ENCODE results near the gene ASPG.

ASPG gene

DNA sequence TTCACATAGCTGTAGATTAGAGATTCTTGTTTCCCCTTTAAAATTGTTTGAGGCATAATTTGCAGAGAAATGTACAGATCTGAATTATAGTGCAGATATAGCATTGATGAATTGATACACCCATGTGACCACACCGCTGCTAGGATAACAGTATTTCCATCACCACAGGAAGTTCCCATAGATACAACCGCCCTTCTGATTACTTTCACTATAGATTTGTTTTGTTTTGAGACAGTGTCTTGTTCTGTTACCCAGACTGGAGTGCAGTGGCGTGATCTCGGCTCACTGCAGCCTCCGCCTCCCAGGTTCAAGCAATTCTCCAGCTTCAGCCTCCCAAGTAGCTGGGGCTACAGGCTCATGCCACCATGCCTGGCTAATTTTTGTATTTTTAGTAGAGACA is 8.8 kb upstream of the ASPG start:
- DNase-seq: no peak

- DNase-seq: peak; percentile 80
These were observed 7.5 kb upstream of the ASPG start for GRCh38 chr14:104078031-104078455.

GRCh38 chr14:104080376-104081260 is 4.9 kb upstream of the ASPG start:
- DNase-seq: no peak

DNA sequence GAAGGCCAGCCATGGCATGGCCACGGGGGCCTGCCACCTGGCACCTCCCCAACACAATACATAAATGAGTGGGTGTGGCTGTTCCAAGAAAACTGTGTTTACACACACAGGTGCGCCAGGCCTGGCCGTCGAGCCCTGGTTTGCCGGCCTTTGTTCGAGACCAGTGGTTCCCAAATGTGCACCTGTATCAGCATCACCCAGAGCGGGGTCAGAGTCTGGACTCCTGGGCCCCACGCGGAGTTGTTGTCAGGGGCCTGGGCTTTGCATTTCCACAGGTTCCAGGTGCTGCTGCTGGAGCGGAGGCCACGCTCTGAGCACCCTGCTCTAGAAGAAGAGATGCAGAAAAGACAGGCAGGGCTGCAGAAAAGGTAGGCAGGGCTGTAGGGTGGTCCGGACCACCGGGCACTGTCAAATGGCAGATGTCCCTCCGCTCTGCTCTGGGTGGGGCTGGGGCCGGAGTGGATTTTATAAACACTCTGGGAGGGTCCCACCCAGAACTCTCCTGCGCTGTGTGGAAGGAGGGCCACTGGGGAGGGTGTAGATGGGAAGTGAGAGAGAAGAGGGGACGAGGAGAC is 4.2 kb upstream of the ASPG start:
- no peak for DNase-seq

DNA sequence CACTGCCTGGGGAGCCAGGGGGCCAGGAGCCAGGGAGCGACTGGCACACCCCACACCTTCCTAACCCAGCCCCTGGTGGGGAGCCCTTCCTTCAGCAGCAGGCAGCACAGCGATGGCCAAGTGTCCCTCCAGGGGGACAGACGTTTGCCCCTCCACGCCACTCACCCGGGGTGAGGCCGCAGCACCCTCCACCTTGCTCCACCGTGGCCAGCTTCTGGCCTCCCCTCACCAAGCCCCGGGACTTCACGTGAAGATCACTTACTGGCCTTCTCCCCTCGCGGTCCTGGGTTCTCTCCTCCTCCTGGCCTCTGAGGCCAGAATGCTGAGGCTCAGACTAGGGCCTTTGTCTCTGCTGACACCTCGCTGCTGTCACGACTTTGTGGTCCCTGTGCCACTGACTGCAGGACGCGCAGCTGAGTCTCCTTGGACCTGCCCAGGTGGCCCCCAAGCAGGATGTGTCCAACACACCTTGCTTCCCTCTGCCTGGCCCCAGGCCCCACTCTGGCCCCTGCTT is 3.5 kb upstream of the ASPG start:
- no peak for DNase-seq

GRCh38 chr14:104082807-104083206 is 2.7 kb upstream of the ASPG start:
- DNase-seq: no peak

DNA sequence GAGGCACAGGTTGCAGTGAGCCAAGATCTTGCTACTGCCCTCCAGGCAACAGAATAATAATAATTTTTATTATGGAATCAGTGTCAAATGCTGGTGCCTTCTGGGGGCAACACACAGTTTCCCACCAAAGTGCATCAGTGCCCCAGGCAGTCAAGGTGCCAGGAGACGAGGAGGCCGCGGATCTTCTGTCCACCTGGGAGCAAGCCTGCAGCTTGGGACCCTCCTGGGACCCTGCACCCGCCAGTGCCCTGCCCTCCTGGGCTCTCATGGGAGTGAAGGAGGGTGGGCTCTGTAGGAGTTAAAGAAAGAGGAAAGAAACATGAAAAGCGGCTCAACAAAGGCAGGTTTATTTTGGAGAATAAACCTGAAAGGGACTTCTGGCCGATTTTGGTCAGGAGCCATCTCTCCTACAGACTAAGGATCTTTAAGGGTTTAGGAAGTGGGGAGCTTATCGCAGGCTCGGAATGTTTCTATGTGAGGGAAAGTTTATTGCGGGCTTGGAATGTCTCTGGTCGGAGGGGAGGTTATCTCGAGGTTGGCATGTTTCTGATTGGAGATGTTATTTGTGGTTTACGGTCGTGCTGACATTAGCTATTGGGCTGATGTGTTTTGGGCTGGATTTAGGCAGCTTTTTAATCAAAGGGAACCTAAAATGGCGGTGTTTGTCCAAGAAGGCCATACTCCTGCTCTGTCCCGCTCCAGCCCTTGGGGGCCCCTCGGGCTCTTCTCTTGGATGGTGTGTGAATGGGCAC is 1.1 kb upstream of the ASPG start:
- DNase-seq: no peak

DNA sequence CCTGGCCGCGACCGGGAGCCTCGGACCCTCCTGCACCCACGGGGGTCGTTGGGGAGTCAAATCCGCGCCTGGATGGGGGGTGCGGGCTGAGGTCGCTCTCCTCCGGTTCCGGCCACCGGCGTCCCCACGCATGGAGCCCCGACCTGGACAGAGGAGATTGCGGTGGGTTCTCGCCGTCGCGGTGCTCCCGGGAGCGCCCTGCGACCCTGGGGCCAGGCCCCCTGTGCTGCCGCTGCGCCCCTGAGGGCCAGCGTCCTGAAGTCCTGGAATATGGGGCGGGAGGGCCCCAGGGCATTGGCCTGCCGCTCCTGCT is 345 bp downstream of the ASPG start:
- no peak for DNase-seq

- no peak for DNase-seq
These were observed 735 bp downstream of the ASPG start for GRCh38 chr14:104086210-104086660.

GRCh38 chr14:104086661-104087461 is 1.4 kb downstream of the ASPG start:
- DNase-seq: no peak

GRCh38 chr14:104087505-104087904 is 2.0 kb downstream of the ASPG start:
- no peak for DNase-seq

DNA sequence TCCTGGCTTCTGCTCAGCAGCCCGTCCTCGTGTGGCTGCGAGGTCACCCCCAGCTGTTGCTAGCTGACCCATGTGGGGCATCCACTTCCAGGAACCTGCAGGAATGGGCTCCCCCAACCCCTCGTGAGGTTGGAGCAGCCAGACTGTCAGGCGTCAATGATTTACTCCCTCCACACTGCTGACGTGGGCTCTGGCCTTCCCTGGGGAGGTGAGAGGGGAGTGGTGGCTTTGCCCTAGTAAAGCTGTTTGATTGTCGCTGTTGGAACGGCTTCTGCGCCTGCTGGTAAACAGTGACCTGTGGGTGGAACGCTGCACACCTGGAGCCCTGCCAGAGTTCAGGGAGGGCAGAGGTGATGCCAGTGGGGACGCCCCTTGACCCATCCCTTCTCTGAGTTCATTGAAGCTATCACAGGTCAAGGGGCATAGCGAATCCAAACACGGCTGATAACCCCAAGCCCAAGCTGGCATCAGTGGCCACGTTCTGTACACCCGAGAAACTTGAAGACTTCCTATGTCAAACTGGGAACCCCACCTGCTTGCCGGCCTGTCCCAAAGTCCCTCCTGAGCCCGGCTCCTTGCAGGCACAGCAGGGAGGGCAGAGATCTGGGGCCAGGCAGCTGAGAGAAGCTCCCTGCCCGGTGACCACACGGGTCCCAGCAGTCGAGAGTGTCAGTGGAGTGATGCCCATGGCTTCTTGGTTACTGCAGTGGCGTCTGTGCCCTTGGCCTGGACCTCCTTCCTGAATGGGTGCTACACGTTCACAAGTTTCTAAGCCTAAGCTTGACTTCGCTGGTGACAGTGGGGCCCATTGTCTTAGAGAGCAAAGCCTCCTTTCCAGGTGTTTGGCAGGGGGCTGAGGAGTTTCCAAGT is 2.7 kb downstream of the ASPG start:
- no peak for DNase-seq

DNA sequence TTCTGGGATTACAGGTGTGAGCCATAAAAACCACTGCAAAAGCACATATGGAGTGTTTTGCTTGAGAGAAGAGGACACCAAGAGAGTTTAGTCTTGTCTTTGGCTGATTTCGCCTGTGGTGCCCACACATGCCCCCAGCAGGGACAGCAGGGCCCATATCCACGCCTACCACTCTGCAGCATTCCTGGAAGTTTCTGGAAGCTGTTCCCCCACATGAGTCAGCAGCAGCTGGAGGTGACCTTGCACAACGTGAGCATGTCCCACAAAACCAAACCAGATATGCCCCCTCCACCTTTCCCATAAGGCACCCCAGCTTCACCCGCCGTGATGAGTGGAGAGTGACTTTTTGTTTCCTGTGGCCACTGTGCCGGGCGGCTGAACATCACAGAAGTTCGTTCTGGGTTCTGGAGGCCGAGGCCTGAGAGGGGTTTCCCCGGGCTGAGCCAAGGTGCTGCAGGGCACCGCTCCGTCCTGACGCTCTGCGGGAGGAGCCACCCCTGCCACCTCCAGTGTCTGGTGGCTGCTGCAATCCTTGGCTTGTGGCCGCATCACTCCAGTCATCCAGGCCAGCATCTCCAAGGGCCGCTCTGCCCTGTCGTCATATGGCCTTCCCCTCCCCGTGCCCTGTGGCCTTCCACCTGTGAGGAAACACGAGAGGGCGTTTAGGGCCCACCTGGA is 4.7 kb downstream of the ASPG start:
- DNase-seq: no peak

DNA sequence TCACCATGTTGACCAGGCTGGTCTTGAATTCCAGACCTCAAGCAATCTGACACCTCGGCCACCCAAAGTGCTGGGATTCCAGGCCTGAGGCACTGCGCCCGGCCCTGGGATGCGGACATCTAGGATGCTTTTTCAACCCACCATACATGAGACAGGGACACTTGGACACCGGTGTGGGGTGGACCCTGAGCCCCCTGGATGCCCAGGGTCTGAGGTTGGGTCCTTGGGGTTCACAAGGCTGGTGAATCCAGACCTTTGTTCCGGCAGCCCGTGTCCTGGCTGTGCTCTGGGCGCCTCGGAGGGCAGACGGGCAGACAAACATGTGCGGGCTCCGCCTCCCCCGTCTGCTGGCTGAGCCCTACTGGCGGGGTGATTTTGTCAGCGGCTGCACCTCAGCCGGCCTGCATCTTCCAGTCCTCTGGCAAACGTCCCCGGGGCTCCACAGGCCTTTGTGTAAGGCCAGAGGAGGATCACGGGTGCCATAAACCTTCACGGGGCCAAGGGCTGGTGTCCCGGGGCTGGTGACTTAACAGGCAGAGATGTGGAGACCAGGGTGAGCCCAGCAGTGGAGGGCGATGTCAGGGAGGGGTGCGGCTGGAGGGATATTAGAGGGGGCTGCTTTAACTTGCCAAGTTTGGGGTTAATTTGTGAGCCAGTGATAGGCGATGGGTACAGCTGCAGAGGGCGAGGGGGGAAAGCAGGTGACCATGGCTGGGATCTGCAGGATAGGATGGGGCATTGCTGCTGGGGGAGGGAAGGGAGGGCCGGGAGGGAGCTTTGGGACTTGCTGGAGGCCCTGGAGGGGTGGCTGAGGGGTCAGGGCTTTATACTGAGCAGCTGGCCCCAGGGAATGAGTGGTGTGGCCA is 5.8 kb downstream of the ASPG start:
- DNase-seq: no peak

GRCh38 chr14:104091927-104092771 is 6.6 kb downstream of the ASPG start:
- no peak for DNase-seq

DNA sequence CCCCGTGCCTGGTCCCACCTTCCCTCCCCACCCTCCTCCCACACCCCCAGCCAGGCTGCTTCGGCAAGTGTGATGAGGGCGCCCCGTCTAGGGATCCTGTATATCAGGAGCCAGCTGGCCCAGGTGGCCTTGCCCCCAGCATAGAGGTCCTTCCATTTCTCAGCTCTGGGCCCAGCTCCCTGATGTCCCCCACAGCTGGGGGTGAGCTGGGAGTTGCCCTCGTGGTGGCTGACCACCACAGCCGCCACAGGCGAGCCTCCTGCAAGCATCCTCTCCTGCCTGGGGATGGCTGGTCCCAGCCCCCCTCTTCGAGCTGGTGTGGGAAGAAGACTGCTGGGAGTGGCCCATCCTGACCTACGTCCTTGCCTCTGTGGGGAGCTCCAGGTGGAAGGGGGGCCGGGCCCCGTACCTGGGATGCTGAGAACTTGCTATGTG is 7.4 kb downstream of the ASPG start:
- no peak for DNase-seq

GRCh38 chr14:104093366-104094055 is 8.0 kb downstream of the ASPG start:
- DNase-seq: no peak

DNA sequence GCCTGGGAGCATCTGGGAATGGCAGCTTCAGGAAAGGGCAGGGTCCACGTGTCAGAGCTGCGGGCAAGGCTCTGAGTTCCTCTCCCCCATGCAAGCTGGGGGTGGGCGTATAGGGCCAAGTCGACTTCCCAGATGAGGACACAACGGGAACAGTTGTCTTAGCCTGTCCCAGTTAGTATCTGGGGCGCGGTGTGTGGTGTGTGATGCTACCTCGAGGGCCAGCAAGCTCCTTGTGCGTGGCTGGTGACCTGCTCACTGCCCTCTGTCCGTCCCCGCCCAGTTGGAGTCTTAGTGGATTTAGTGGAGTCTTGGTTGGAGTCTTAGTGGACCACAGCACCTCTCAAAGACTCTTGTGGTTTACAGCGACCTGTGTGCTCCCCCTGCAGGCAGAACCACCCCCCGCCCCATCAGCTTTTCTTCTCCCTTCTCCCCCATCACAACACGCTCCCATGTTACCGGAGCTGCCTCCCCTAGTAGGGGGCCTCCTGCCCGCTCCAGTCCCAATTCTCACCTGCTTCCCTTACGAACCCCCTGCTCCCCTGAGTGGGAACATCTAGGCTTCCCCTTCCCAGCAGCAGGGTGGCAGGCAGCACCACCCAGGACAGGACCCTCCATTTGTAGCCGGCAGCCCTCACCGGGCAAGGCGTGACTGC is 8.7 kb downstream of the ASPG start:
- DNase-seq: no peak
